RWPE1 (cell line): ENCODE results near the gene WDR18.
A peak's percentile ranks its signal among the peaks of the same experiment; 100 is the strongest.

ENCODE experiments used
- CTCF ChIA-PET: fragments of 350-600 bp; sonication (Branson Sonifier 250); formaldehyde crosslinking; extraction: SDS; loops from one replicate; lab custom pipeline; 2021; lab: Yijun Ruan, JAX
- POLR2A ChIA-PET: fragments of 400-600 bp; formaldehyde crosslinking; extraction: SDS; loops from one replicate; lab custom pipeline; 2020; ENCODE audit warnings: antibody characterized with exemption; ENCODE audit not compliant: low non-redundant PET; lab: Yijun Ruan, JAX
- DNase-seq: peaks from one replicate; pipeline ENCODE4 v3.0.0; 2012; ENCODE audit warnings: low spot score
- H3K27ac ChIP-seq: fragments of 450-650 bp; 2 replicates; pipeline ENCODE4 v1.5.1; 2017
- CTCF ChIP-seq: fragments of 450-650 bp; conservative IDR thresholded peaks from 2 replicates; pipeline ENCODE4 v1.5.1; 2017; ENCODE audit warnings: low read depth, mild to moderate bottlenecking

Gene WDR18

GRCh38 chr19:939439-939838 lies 44.7 kb upstream of the WDR18 start:
- POLR2A ChIA-PET = no interaction called here
- no peak for DNase-seq
- TF ChIP-seq CTCF = no peak
- H3K27ac ChIP-seq = no peak overlapping the region
- CTCF ChIA-PET = no interaction called here

GRCh38 chr19:939922-940321 lies 44.2 kb upstream of the WDR18 start:
- H3K27ac ChIP-seq = peak overlapping the region; percentile 92
- no peak for DNase-seq
- CTCF ChIA-PET = interaction anchor here (0.8 kb wide), 1 partner anchor 30 kb away, joined by 3 read pairs; no protein-coding TSS in a partner anchor
- TF ChIP-seq CTCF = no peak
- POLR2A ChIA-PET = no interaction called here

- no peak for TF ChIP-seq CTCF
- CTCF ChIA-PET = interaction anchor here (0.8 kb wide), 1 partner anchor 30 kb away, joined by 3 read pairs; no protein-coding TSS in a partner anchor
- POLR2A ChIA-PET = no interaction called here
- peak overlapping the region; percentile 92 for H3K27ac ChIP-seq
- DNase-seq = no peak
These were observed 43.4 kb upstream of the WDR18 start for GRCh38 chr19:940591-941291.

GRCh38 chr19:941292-942132 lies 42.6 kb upstream of the WDR18 start:
- ChIA-PET CTCF (no interaction called here), POLR2A (no interaction called here)
- peak overlapping the region; percentile 92 for H3K27ac ChIP-seq
- TF ChIP-seq CTCF = no peak
- no peak for DNase-seq

- TF ChIP-seq CTCF = no peak
- ChIA-PET CTCF (no interaction called here), POLR2A (no interaction called here)
- no peak for DNase-seq
- H3K27ac ChIP-seq = no peak overlapping the region
These were observed 42.0 kb upstream of the WDR18 start for GRCh38 chr19:942133-942645.

GRCh38 chr19:943551-944170 lies 40.5 kb upstream of the WDR18 start:
- POLR2A ChIA-PET = no interaction called here
- no peak for TF ChIP-seq CTCF
- CTCF ChIA-PET = interaction anchor here (0.5 to 0.6 kb wide), 2 partner anchors 52 to 61 kb away, joined by 3 read pairs; no protein-coding TSS in a partner anchor
- H3K27ac ChIP-seq = no peak overlapping the region
- no peak for DNase-seq
